HepG2 (cell line): Measurements from ENCODE around the gene PEMT. TPM values are rescaled to one million over a fixed set of nuclear protein-coding genes. Genes with fewer than 3 reads are reported as not detected.

Experiments used
- ATAC-seq: fragments of 200-7000 bp; cut with Tn5 transposase; 3 replicates; pipeline ENCODE4 v1.9.1; 2020; ENCODE audit warnings: mild to moderate bottlenecking, moderate library complexity
- BruUV-seq: library from RNA; stranded (reverse); fragments of 400-500 nt; replicated peaks from 2 replicates; lab custom pipeline; 2021; lab: Mats Ljungman, UMichigan
- CTCF ChIA-PET: fragments of 300-600 bp; formaldehyde crosslinking; extraction: SDS; loops from one replicate; lab custom pipeline; 2021; ENCODE audit warnings: low total read pairs, inconsistent platforms, low intra/inter-chr PET ratio; lab: Yijun Ruan, JAX
- POLR2A ChIA-PET: fragments of 350-600 bp; sonication (Branson Sonifier 250); formaldehyde crosslinking; loops from one replicate; lab custom pipeline; 2020; ENCODE audit warnings: antibody characterized with exemption, inconsistent platforms; lab: Yijun Ruan, JAX
- DNase-seq: peaks from one replicate; pipeline ENCODE4 v3.0.0-alpha.2; 2015; ENCODE audit warnings: low spot score
- FAIRE-seq: peaks from 3 replicates; lab custom pipeline; 2011; peaks lifted over from hg19 to GRCh38; lab: Jason Lieb, UNC
- H2AFZ ChIP-seq: one replicate; pipeline ENCODE4 v1.6.1; 2011; ENCODE audit warnings: low read length, inconsistent platforms
- H3K27ac ChIP-seq: fragments of 300-600 bp; 3 replicates; pipeline ENCODE4 v1.8.0; 2011; ENCODE audit warnings: mixed run types, mild to moderate bottlenecking, mixed read lengths, low read length, inconsistent platforms; ENCODE audit not compliant: insufficient read depth; ENCODE audit errors: extremely low read length
- H3K27me3 ChIP-seq, 2 experiments: fragments of 200-600 bp in 1 of 2; 2 replicates in 1 of 2; 3 replicates in 1 of 2; pipeline versions ENCODE4 v1.6.0 to v1.8.0; 2011; ENCODE audit warnings: low read length in 2 of 2, mild to moderate bottlenecking in 2 of 2, moderate library complexity in 2 of 2, inconsistent platforms in 1 of 2; ENCODE audit not compliant: insufficient read depth in 2 of 2, control insufficient read depth in 1 of 2
- H3K36me3 ChIP-seq, 2 experiments: fragments of 200-600 bp in 1 of 2; replicated peaks in 1 of 2; 2 replicates in 1 of 2; 3 replicates in 1 of 2; pipeline versions ENCODE4 v1.5.1 to v1.8.0; 2011; ENCODE audit warnings: low read length in 2 of 2, inconsistent platforms in 1 of 2; ENCODE audit not compliant: insufficient read depth in 2 of 2, control insufficient read depth in 1 of 2
- H3K4me1 ChIP-seq: 2 replicates; pipeline ENCODE4 v1.5.1; 2012; ENCODE audit warnings: low read length, inconsistent platforms; ENCODE audit not compliant: insufficient read depth
- H3K4me2 ChIP-seq: 2 replicates; pipeline ENCODE4 v1.6.0; 2011; ENCODE audit warnings: low read depth, low read length, inconsistent platforms
- H3K4me3 ChIP-seq, 3 experiments: fragments of 200-600 bp in 1 of 3; sonication (generic), shearing (Covaris generic) in 1 of 3; replicated peaks in 1 of 3; 2 replicates each; pipeline ENCODE4 v1.5.1; 2011 to 2016; ENCODE audit warnings: low read length in 3 of 3, inconsistent platforms in 2 of 3, low read depth in 2 of 3, mild to moderate bottlenecking in 2 of 3, control low read depth in 1 of 3, mixed read lengths in 1 of 3; ENCODE audit not compliant: insufficient read depth in 1 of 3
- H3K79me2 ChIP-seq: one replicate; pipeline ENCODE4 v1.6.1; 2011; ENCODE audit warnings: low read length, inconsistent platforms; ENCODE audit not compliant: insufficient read depth
- H3K9ac ChIP-seq: 2 replicates; pipeline ENCODE4 v1.6.0; 2011; ENCODE audit warnings: mild to moderate bottlenecking, low read depth, low read length, inconsistent platforms; ENCODE audit not compliant: insufficient read depth
- H3K9me3 ChIP-seq: 2 replicates; pipeline ENCODE4 v1.5.1; 2012; ENCODE audit warnings: mild to moderate bottlenecking, low read length
- H4K20me1 ChIP-seq: 2 replicates; pipeline ENCODE4 v1.6.0; 2011; ENCODE audit warnings: inconsistent platforms, mild to moderate bottlenecking, low read length, moderate library complexity; ENCODE audit not compliant: insufficient read depth
- ARHGAP35 ChIP-seq: sonication (generic); formaldehyde crosslinking; IDR thresholded peaks from 2 replicates; pipeline ENCODE4 v1.9.0; 2022; ENCODE audit warnings: mild to moderate bottlenecking, inconsistent platforms, moderate library complexity, missing genetic modification reagents, borderline replicate concordance
- ESRRA ChIP-seq: sonication (generic); formaldehyde crosslinking; IDR thresholded peaks from 2 replicates; pipeline ENCODE4 v1.5.1; 2020; ENCODE audit warnings: mild to moderate bottlenecking, low read depth, missing genetic modification reagents
- FOXP1 ChIP-seq, 2 experiments: fragments of 450-650 bp in 1 of 2; IDR thresholded peaks; 2 replicates each; pipeline ENCODE4 v1.6.1; 2017 to 2018; ENCODE audit warnings: antibody characterized with exemption in 1 of 2
- GATAD1 ChIP-seq: IDR thresholded peaks from 2 replicates; pipeline ENCODE4 v1.6.1; 2016; ENCODE audit warnings: missing genetic modification reagents, missing compliant biosample characterization
- HOXA5 ChIP-seq: sonication (generic); formaldehyde crosslinking; IDR thresholded peaks from 2 replicates; pipeline ENCODE4 v1.4.0; 2020; ENCODE audit warnings: missing genetic modification reagents
- PHF5A ChIP-seq: IDR thresholded peaks from one replicate; pipeline ENCODE4 v1.6.1; 2018; ENCODE audit warnings: low read depth, missing genetic modification reagents; ENCODE audit not compliant: unreplicated experiment
- PHF8 ChIP-seq: sonication (generic); formaldehyde crosslinking; IDR thresholded peaks from 2 replicates; pipeline ENCODE4 v1.5.0; 2020; ENCODE audit warnings: missing genetic modification reagents
- RARA ChIP-seq: IDR thresholded peaks from 2 replicates; pipeline ENCODE4 v1.6.1; 2016; ENCODE audit warnings: missing genetic modification reagents, missing compliant biosample characterization
- STAG1 ChIP-seq: sonication (generic); formaldehyde crosslinking; IDR thresholded peaks from 2 replicates; pipeline ENCODE4 v1.4.0; 2020; ENCODE audit warnings: missing genetic modification reagents
- U2AF1 ChIP-seq: fragments of 200-400 bp; formaldehyde crosslinking; optimal IDR thresholded peaks from 2 replicates; pipeline ENCODE3; 2017; ENCODE audit warnings: mild to moderate bottlenecking, low read depth, low read length
- ZBTB44 ChIP-seq: sonication (generic); formaldehyde crosslinking; IDR thresholded peaks from 2 replicates; pipeline ENCODE4 v1.4.0; 2020; ENCODE audit warnings: missing genetic modification reagents
- ZHX2 ChIP-seq, 2 experiments: sonication (generic) in 1 of 2; formaldehyde crosslinking in 1 of 2; IDR thresholded peaks; 2 replicates each; pipeline versions ENCODE4 v1.6.1 to v1.9.0; 2014 to 2022; ENCODE audit warnings: antibody characterized with exemption in 1 of 2, borderline replicate concordance in 1 of 2, inconsistent platforms in 1 of 2, low read depth in 1 of 2, missing genetic modification reagents in 1 of 2
- ZNF275 ChIP-seq: sonication (generic); formaldehyde crosslinking; IDR thresholded peaks from 2 replicates; pipeline ENCODE4 v1.8.0; 2022; ENCODE audit warnings: missing genetic modification reagents, mild to moderate bottlenecking, inconsistent platforms, borderline replicate concordance
- ZNF331 ChIP-seq: sonication (generic); formaldehyde crosslinking; IDR thresholded peaks from 2 replicates; pipeline ENCODE4 v1.4.0; 2020; ENCODE audit warnings: missing genetic modification reagents
- ZNF605 ChIP-seq: sonication (generic); formaldehyde crosslinking; IDR thresholded peaks from 2 replicates; pipeline ENCODE4 v1.8.0; 2022; ENCODE audit warnings: mild to moderate bottlenecking, missing genetic modification reagents
- ZNF776 ChIP-seq: sonication (generic); formaldehyde crosslinking; IDR thresholded peaks from 2 replicates; pipeline ENCODE4 v1.4.0; 2020; ENCODE audit warnings: mild to moderate bottlenecking, missing genetic modification reagents
- WGBS: methylation state at CpG from one replicate; pipeline ENCODE4 v1.1.6; 2017; ENCODE audit warnings: low lambda C conversion rate; 5-methylcytosine and 5-hydroxymethylcytosine counted together
- in situ Hi-C: cut with HindIII; loops from 2 replicates; pipeline ENCODE4 v1.10.0; 2017; ENCODE audit warnings: low pct_unique_long_range_greater_than_20kb; ENCODE audit not compliant: extremely low pct_ligation_motif_present
- intact Hi-C: fragments of 100-400 bp; cut with micrococcal nuclease; formaldehyde crosslinking; loops from one replicate; pipeline ENCODE4 v1.10.0; 2022; ENCODE audit not compliant: unreplicated experiment
- polyA plus RNA-seq, 8 experiments: library from polyadenylated mRNA; depleted of rRNA in 3 of 8; stranded (reverse) in 7 of 8; unstranded in 1 of 8; fragments of >200 nt; fragmentation: Illumina TruSeq in 4 of 8; extraction: Trizol in 4 of 8; gene quantifications; 2 replicates each; pipeline versions ENCODE4 v1.2.1 to v1.2.3, GENCODE V29; 2011 to 2016; ENCODE audit warnings: low read depth in 4 of 8, missing spikeins in 1 of 8, mixed read lengths in 1 of 8; ENCODE audit not compliant: insufficient read depth in 1 of 8
- total RNA-seq, 5 experiments: library from RNA; depleted of rRNA; stranded (reverse); fragments of >200 nt; fragmentation: Illumina TruSeq; extraction: Trizol; gene quantifications; 2 replicates each; pipeline ENCODE4 v1.2.3, GENCODE V29; 2016; ENCODE audit warnings: low read depth in 1 of 5

PEMT gene
- total and polyA plus RNA-seq, 2 of the 13 experiments (the other 11 are each of a cell fraction or from before 2014, with no cell fraction given), result 31.7 to 43.6 TPM

GRCh38 chr17:17502741-17503565 is 88.6 kb downstream of the PEMT start:
- intact Hi-C loops, result no loop called here
- POLR2A ChIA-PET, result no interaction called here
- Histone ChIP-seq H3K9me3 (no peaks in the 10 kb centered on the region), H3K79me2 (no peaks in the 10 kb centered on the region), H3K4me2 (no peak overlapping the region), H2AFZ (no peak overlapping the region), H3K4me1 (peaks cover 11% of the 10 kb centered on the region), H3K36me3 (no peaks in the 10 kb centered on the region), H3K9ac (no peak overlapping the region), H3K4me3 (no peak overlapping the region), H4K20me1 (no peaks in the 10 kb centered on the region), H3K27ac (no peak overlapping the region), H3K27me3 (peaks cover 4 to 43% of the 10 kb centered on the region in 2 experiments; a peak in 3 of 5 replicates)
- in situ Hi-C loops, result loop anchor here (10.0 kb wide), 1 partner anchor 142 kb away; no protein-coding TSS in a partner anchor
- no peak for FAIRE-seq
- 62% methylated on average over 21 of the region's 21 CpGs for WGBS
- ATAC-seq, result no peak
- BruUV-seq, result no TSS peak
- DNase-seq, result no peak
- CTCF ChIA-PET, result no interaction called here
- TF ChIP-seq FOXP1 (IDR thresholded peaks at IDR 0.05) (no peak), FOXP1 (CRISPR knock-in tag; IDR thresholded peaks at IDR 0.05) (no peak), ZNF776 (CRISPR knock-in tag) (no peak), U2AF1 (no peak), RARA (CRISPR knock-in tag) (no peak), ZBTB44 (no peak), ZNF275 (CRISPR knock-in tag) (no peak), ZNF331 (CRISPR knock-in tag) (no peak), PHF8 (CRISPR knock-in tag) (no peak), ARHGAP35 (no peak), HOXA5 (no peak), GATAD1 (CRISPR knock-in tag) (no peak), PHF5A (CRISPR knock-in tag) (no peak), ZNF605 (CRISPR knock-in tag) (no peak), ESRRA (CRISPR knock-in tag) (no peak), ZHX2 (IDR thresholded peaks at IDR 0.05; ENCODE audit: low read depth) (no peak), ZHX2 (CRISPR knock-in tag; IDR thresholded peaks at IDR 0.05; ENCODE audit: borderline replicate concordance) (no peak), STAG1 (no peak)
